GM21619 (cell line): ENCODE results near the gene ZSCAN5C.
"Not testable (repeated sequence)": the region's sequence is repeated elsewhere in the genome, so short reads cannot be mapped to it uniquely, and the experiment has no call there.

Source experiments
- ATAC-seq: cut with Tn5 transposase; IDR thresholded peaks from one replicate; pipeline ENCODE4 v1.9.1; 2021; ENCODE audit not compliant: unreplicated experiment

The ZSCAN5C gene, protein sequence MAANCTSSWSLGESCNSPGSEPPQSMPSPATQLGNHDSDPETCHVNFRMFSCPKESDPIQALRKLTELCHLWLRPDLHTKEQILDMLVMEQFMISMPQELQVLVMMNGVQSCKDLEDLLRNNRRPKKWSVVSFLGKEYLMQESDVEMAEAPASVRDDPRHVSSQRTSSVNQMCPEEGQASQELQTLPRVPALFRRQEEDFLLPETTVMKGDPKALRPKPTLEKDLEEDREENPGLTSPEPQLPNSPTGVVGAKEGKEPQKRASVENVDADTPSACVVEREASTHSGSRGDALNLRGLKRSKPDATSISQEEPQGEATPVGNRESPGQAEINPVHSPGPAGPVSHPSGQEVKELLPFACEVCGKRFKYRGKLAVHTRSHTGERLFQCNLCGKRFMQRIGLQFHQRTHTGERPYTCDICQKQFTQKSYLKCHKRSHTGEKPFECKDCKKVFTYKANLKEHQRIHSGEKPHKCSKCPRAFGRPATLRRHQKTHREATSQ

DNA sequence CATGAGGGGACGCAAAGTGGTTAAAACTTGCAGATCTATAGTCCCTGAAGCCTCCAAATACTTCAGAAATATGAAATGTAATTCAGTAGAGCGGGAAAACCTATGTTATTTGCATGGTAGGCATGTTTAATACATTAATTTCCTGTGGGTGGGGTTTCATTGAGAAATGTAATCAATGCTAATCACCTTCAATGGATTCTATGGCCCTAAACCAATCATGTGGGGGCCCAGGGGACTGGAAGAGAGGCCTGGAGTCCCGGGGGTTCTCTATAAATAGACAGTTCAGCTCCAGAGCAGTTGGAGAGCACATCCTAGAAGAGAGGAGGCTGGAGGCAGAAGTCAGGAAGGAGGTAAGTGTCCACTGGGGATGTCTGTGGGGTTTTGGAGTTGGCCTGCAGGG, at the start of gene ZSCAN5C:
ZSCAN5C (plus strand) TSS at position 301 of the 400 bp plus-strand sequence. CDS start 3,641 bp downstream, outside the sequence.
- ATAC-seq = no peak

DNA sequence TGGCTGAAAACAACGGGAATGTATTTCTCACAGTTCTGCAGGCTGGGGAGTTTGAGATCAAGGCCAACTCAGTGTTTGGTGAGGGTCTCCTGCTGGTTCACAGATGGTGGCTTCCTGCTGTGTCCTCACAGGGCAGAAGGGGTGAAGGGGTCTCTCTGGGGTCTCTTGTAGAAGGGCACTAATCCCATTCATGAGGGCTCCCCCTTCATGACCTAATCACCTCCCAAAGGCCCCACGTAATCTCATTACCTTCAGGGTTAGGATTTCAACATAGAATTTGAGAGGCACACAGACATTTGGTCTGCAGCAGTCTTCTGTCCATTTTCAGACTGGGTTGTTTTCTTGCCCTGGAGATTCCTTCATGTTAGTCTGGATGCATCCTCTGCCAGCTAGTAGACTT, 49.4 kb upstream of the ZSCAN5C start:
- no peak for ATAC-seq

DNA sequence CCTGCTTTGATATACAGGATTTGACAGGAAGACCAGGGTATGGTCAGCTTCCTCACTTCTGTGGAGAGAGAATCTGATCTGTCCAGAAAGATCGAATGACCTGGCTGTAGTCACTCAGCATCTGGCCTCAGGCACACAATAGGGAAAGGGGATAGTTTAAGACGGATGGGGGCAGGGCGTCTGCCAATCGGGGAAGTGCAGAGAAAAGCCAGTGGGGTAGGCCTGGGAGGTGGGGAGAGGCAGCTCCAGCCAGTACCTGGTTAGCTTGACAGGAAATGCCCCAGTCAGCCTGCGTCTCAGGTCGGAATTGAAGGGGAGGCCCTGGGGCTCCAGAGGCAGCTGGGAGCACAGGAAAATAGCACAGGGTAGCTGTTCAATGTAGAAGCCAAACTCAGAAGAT, 48.6 kb upstream of the ZSCAN5C start:
- ATAC-seq = no peak

DNA sequence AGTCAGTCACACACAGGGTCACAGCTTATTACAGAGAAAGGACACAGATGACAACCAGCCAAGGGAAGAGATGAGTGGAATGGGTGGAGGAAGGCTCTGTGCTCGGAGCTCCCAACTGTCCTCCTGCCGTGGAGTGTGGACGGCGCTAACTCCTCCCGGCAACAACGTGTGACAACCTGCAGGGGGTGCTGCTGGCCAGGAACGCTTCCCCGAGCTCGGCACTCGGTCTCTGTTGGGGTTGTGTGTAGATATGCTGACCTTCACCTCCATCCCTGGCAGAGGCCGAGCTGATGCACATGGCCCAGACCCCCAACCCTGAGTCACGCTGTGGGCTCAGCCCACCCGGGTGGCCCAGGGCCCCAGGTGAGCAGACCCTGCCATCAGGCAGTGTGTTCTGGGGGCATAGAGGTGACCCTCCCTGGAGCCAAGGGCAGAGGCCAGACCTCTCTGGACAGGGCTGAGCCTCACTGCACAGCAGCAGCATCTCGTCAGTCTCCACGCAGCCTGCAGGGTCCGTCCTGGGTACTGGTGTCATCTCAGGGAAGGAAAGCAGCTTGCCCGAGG, 46.9 kb upstream of the ZSCAN5C start:
- no peak for ATAC-seq

DNA sequence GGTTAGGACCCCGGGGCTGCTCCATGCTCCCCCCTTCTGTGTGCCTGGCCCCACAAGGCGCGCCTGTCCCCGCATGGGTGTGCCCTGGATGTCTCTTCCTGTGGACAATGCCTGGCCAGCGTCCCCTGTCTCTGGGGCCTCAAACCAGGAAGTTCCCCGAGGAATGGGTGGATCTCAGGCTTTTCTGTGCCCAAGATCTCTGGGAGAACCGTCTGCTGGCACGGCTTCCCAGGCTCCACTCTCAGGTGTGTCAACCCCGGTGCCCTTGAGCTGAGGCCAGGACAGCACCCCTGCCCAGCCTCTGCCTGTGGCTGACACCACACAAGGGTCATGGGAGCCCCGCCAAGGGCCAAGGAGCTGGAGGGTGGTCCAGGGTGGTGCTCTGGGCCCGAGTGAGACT, 45.3 kb upstream of the ZSCAN5C start:
- no peak for ATAC-seq

DNA sequence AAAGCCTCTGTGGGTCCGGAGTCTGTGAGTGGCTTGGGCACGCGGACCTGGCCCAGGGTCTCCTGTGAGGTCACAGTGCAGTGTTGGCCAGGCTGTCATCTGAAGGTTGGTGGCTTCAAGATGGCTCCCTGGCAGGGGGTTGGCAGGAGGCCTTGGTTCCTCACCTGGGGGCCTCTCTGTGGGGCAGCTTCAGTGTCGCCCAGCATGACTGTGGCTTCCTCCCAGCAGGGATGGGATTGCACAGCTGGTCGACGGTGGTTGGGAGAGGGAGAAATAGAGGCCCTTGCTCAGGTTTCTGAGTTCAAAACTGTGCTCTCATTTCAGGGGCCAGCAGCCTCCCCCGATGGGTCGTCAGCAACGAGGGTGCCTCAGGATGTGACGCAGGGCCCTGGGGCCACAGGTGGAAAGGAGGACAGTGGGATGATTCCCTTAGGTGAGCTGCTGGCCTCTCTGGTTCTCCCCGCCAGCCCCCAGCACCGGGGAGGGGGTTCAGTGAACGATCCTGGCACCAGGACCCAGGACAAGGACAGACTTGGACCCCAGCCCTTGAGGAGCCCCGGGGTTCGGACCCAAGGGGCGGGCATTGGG, 43.8 kb upstream of the ZSCAN5C start:
- no peak for ATAC-seq

DNA sequence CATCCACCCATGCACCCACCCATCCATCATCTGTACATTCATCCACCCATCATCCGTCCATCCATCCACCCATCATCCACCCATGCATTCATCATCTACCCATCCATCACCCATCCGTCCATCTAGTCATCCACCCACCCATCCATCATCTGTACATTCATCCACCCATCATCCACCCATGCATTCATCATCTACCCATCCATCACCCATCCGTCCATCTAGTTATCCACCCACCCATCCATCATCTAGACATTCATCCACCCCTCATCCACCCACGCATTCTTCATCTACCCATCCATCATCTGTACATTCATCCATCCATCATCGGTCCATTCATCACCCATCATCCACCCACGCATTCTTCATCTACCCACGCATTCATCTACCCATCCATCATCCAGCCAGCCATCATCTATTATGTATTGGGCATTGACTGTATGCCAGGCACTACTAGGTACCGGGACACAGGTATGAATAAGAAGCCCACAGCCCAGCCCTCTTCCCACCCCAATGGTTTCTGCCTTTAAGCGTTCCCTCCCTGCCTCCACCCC, 43.0 kb upstream of the ZSCAN5C start:
- ATAC-seq = no peak

DNA sequence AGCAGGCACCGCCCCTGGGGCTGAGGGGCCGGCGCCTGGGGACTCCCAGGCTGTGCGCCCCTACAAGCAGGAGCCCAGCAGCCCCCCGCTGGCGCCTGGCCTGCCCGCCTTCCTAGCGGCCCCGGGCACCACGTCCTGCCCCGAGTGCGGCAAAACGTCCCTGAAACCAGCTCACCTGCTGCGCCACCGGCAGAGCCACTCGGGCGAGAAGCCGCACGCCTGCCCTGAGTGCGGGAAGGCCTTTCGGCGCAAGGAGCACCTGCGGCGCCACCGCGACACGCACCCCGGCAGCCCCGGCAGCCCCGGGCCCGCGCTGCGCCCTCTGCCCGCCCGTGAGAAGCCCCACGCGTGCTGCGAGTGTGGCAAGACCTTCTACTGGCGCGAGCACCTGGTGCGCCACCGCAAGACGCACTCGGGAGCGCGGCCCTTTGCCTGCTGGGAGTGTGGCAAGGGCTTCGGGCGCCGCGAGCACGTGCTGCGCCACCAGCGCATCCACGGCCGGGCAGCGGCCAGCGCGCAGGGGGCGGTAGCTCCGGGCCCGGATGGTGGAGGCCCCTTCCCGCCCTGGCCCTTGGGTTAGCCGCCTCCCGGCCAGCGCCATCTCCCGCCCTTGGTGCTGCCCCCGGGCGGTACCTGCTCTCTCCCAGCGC, 42.3 kb upstream of the ZSCAN5C start:
- ATAC-seq = no peak

DNA sequence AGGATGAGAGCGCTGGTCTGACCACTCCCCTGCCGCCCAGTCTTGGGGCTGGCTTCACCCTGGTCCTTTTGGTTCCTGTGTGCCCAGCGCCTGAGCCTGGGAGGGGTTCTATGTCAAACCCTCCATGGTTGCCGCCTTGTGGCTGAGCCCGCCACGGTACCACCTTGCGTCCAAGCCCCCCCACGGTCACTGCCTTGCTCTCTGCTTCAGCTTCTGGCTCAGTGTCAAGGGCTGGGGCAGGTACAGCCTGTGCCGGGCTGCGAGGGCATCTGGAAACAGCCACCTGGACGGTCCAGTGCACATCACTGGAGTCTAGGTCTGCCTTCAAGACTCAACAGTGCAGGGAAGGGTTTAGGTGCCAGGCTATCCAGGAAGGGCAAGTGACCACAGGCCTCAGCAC, 40.5 kb upstream of the ZSCAN5C start:
- no peak for ATAC-seq

DNA sequence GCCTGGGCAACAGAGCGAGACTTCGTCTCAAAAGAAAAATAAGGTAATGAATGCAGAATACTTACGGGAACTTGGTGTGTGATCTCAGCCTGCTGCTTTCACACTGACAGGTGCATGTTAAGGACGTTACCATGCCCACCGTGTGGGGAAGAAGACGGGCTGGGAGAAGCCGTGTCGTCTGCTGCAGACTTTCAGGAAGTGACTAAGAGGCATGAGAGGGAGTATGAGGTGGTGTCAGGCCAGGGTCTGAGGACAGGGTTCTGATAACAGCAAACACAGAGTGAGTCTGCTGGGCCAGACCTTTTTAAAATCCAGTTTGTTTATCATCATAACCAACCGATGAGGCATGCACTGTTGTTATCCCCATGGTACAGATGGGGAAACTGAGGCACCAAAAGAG, 39.8 kb upstream of the ZSCAN5C start:
- no peak for ATAC-seq

DNA sequence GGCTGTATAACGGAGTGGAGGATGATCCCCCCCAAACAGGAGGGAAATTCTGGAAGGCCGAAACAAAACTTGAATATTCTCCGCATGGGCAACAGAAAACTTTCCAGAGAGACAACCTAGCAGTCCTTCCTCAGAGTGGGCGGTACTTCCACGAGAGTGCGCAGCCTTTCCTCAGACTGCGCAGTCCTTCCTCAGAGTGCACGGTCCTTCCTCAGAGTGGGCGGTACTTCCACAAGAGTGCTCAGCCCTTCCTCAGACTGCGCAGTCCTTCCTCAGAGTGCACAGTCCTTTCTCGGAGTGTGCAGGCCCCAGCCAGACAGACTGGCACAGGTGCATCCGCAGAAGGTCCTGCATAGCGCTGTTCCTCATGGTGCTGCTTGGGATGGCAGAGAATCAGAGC, 39.0 kb upstream of the ZSCAN5C start:
- ATAC-seq = no peak

DNA sequence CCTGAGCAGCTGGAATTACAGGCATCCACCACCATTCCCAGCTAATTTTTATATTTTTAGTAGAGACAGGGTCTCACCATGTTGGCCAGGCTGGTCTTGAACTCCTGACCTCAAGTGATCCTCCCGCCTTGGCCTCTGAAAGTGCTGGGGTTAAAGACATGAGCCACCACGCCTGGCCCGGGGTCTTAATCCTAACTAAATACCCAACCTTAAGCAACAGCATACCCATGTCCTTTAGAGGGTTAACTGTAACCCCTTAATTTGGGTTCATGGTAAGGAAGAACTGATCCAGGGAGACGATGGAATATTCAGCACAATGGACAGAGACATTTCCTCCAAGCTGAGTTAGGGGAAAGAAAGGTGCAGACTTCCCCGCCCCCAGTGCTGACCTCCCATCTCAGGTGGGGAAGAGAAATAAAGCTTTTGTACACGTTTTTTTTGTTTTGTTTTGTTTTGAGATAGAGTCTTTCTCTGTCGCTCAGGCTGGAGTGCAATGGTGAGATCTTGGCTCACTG, 35.0 kb upstream of the ZSCAN5C start:
- no peak for ATAC-seq

DNA sequence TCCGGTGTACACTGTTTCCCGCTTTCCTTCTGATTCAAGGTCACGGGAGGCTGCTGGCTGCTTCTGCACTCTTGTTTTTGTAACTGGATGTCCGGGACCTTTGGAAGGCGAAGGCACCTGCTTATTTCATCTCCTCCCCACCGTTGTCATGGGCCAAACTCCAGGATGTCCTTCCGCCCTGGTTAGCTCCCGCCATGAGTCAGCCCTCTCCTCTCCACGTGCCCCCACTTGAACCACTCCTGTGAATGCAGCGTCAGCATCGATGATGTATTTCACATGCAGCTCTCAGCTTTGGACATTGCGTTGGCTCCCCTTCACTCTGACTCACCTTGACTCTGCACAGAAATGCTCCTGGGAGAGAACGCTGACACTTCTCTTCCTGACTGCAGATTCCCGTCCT, 31.8 kb upstream of the ZSCAN5C start:
- ATAC-seq = no peak

DNA sequence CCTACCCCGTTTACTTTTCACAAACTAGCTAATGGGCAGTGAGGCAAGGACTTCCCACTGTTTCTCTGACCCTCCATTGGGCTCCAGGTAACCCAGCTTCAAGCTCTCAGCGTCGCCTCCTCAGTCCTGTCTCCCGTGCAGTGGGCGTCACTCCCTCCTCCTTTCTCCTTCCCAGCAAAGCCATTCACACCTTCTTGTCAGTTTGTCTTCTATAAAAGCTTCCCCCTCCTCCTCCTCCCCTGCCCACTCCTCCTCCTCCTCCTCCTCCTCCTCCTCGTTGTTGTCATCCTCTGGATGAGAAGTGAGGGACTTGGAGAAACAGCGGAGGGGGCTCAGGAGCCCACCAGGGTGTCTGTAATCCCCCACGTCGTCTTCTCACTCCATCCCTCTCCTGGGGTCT, 28.0 kb upstream of the ZSCAN5C start:
- ATAC-seq = no peak

DNA sequence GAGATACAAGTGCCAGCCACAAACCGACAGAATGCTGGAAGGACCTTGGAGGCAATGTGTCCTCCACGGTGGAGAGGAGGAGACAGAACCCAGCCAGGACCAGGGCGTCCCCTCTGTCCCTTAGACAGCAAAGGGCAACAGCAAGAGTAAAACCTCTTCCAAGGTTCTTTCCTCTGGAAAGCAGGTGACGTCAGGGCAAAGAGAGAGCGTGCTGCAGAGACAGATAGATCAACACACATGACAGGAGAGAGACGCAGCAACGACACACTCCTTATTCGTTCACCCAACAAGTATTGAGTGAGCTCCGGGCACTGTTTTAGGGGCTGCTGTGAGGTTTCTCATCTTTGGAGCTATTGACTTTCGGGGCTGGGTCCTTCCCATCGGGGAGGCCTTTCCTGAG, 27.5 kb upstream of the ZSCAN5C start:
- ATAC-seq = no peak

DNA sequence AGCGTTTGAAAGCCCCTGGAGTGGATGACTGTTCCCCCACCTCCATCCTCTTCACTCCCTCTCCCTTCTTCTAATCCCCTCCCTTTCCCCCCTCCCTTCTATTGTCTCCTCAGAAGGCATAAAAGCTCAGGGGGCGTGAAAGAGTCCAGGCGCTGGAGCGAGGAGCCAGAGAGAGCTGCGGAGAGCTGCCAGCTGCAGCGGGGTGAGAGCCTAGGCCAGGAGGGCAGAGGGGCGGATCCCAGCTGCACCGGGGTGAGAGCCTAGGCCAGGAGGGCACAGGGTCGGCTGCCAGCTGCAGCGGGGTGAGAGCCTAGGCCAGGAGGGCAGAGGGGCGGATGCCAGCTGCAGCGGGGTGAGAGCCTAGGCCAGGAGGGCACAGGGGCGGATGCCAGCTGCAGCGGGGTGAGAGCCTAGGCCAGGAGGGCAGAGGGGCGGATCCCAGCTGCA, 26.2 kb upstream of the ZSCAN5C start, which contains the start of gene GALP:
GALP (plus strand) TSS at position 148 of the 447 bp plus-strand sequence. CDS start 1,101 bp downstream, outside the sequence.
- ATAC-seq = not testable (repeated sequence)

DNA sequence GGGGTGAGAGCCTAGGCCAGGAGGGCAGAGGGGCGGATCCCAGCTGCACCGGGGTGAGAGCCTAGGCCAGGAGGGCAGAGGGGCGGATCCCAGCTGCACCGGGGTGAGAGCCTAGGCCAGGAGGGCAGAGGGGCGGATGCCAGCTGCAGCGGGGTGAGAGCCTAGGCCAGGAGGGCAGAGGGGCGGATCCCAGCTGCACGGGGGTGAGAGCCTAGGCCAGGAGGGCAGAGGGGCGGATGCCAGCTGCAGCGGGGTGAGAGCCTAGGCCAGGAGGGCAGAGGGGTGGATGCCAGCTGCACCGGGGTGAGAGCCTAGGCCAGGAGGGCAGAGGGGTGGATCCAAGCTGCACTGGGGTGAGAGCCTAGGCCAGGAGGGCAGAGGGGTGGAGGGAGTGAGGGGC, 25.8 kb upstream of the ZSCAN5C start:
- not testable (repeated sequence) for ATAC-seq

DNA sequence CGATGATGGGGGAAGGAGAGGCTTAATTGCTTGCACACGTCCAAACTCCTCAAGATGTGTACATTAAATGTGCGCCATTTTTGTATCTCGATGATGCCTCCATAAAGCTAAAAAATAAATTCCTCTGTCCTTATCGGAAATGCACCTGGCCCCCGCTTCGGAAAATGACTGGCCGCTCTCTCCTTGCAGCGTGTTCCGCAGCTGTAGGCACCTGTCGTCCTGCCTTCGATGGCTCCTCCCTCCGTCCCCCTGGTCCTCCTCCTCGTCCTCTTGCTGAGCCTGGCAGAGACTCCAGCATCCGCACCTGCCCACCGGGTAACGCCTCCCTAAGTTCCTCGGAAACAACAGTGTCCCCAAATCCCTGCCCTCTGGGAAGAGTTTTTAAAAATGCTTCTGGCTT, 25.2 kb upstream of the ZSCAN5C start:
- ATAC-seq = no peak

DNA sequence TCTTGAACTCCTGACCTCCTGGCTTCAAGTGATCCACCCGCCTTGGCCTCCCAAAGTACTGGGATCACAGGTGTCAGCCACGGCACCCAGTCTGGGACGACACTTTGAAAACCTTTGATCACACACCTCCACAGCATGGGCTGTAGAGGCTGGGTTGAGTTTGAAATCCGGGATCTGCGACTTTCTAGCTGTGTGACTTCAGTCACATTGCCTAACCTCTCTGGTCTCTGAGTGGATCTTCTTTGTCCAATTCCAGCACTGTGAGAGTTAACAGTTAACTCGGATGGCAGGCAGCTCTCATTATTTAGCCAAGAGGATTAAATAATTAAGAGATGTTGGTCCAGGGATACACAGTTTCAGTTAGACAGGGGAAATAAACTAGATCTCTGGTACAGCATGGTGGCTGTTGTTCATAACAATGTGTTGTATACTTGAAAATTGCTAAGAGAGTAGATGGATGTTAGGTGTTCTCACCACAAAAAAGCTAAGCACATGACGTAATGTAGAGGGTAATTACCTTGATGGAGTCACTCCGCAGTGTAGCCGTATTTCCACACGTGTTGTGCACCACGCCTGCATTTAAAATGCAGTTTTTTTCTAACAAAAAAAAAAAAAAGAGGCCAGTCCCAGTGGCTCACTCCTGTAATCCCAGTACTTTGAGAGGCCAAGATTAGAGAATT, 24.4 kb upstream of the ZSCAN5C start:
- no peak for ATAC-seq

DNA sequence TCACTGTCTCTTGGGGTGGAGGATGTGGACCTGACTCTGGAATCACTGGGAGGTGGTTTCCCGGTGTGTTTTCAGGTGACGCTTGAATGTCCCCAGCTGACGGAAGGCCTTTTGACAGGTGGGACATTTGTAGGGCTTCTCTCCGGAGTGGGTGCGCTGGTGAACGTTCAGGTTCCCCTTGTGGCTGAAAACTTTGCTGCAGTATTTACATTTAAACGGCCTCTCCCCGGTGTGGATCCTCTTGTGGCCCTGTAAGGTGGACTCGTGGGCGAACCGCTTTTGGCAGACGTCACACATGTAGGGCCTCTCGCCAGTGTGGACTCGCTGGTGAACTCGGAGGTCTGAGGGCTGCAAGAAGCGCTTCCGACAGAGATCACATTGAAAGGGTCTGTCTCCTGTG, 12.3 kb upstream of the ZSCAN5C start:
- ATAC-seq = no peak
